Measurements from ENCODE around the gene CSH2.
"Not testable (repeated sequence)": the region's sequence is repeated elsewhere in the genome, so short reads cannot be mapped to it uniquely, and the experiment has no call there.

CSH2 gene

GRCh38 chr17:63850401-63850800, 23.1 kb downstream of the CSH2 start:
- DNase-seq: no peak

- no peak for DNase-seq
Observed at GRCh38 chr17:63848834-63849689, 24.4 kb downstream of the CSH2 start.

- no peak for DNase-seq
Observed at GRCh38 chr17:63847525-63848249, 25.8 kb downstream of the CSH2 start.

GRCh38 chr17:63845509-63845908, 28.0 kb downstream of the CSH2 start:
- no peak for DNase-seq

- DNase-seq: no peak
Observed at GRCh38 chr17:63843910-63844677, 29.4 kb downstream of the CSH2 start.

GRCh38 chr17:63843387-63843888, 30.0 kb downstream of the CSH2 start:
- not testable (repeated sequence) for DNase-seq

GRCh38 chr17:63842540-63843386, 30.7 kb downstream of the CSH2 start, which contains the start of gene SMARCD2:
SMARCD2 (minus strand) TSS chr17:63842685; CDS start chr17:63842674, 11 bp downstream.
- peak; percentile 96 for DNase-seq

GRCh38 chr17:63842173-63842539, 31.3 kb downstream of the CSH2 start:
- DNase-seq: no peak

- no peak for DNase-seq
Observed at GRCh38 chr17:63841350-63842172, 31.9 kb downstream of the CSH2 start.

GRCh38 chr17:63840591-63841349, 32.7 kb downstream of the CSH2 start:
- DNase-seq: no peak

GRCh38 chr17:63838631-63839171, 34.8 kb downstream of the CSH2 start:
- DNase-seq: no peak

GRCh38 chr17:63837962-63838600, 35.4 kb downstream of the CSH2 start:
- no peak for DNase-seq

- DNase-seq: no peak
Observed at GRCh38 chr17:63837480-63837879, 36.0 kb downstream of the CSH2 start.

GRCh38 chr17:63836811-63837210, 36.7 kb downstream of the CSH2 start:
- no peak for DNase-seq

- DNase-seq: no peak
Observed at GRCh38 chr17:63835167-63835720, 38.2 kb downstream of the CSH2 start.

- peak; percentile 89 for DNase-seq
Observed at GRCh38 chr17:63834431-63835166, 38.9 kb downstream of the CSH2 start.

- DNase-seq: no peak
Observed at GRCh38 chr17:63833741-63834373, 39.6 kb downstream of the CSH2 start.
